Pancreas (tissue), 10 donors: ENCODE data around the gene MAP4K1. TPM values are rescaled to one million over a fixed set of nuclear protein-coding genes. Genes with fewer than 3 reads are reported as not detected.
"Not testable (repeated sequence)": the region's sequence is repeated elsewhere in the genome, so short reads cannot be mapped to it uniquely, and the experiment has no call there.

Experiments
- ATAC-seq, 4 donors: fragments of 200-7000 bp; cut with Tn5 transposase; one replicate each; pipeline versions ENCODE4 v1.8.0 to v1.9.1; 2020; ENCODE audit warnings: mild to moderate bottlenecking in 4 of 4, moderate library complexity in 4 of 4
- DNase-seq, 6 donors: peaks; one replicate each; pipeline ENCODE4 v3.0.0-alpha.2; 2020
- FAIRE-seq: peaks from 2 replicates; lab custom pipeline; 2012; peaks lifted over from hg19 to GRCh38; lab: Jason Lieb, UNC
- H3K27ac ChIP-seq, 4 donors: fragments of 200-600 bp; sonication (generic); 1 replicate in 3 of 4; 2 replicates in 1 of 4; pipeline versions ENCODE4 v1.5.0 to v1.8.0; 2020
- H3K27me3 ChIP-seq, 4 donors: fragments of 200-600 bp; one replicate each; pipeline ENCODE4 v1.8.0; 2021
- H3K36me3 ChIP-seq, 3 donors: fragments of 200-600 bp; sonication (generic) in 1 of 3; one replicate each; pipeline versions ENCODE4 v1.5.0 to v1.8.0; 2020 to 2021
- H3K4me1 ChIP-seq, 3 donors: fragments of 200-600 bp; one replicate each; pipeline ENCODE4 v1.8.0; 2021
- H3K4me3 ChIP-seq, 4 donors: fragments of 200-600 bp; sonication (generic) in 2 of 4; one replicate each; pipeline versions ENCODE4 v1.5.0 to v1.8.0; 2020 to 2021
- H3K9me3 ChIP-seq, 4 donors: fragments of 200-600 bp; one replicate each; pipeline ENCODE4 v1.8.0; 2021
- WGBS, 2 donors: extraction: QIAGEN DNeasy Blood & Tissue Kit; methylation state at CpG; one replicate each; pipeline ENCODE4 v1.1.7; 2013; 5-methylcytosine and 5-hydroxymethylcytosine counted together
- intact Hi-C, 3 donors: fragments of 100-400 bp; cut with DNase I; formaldehyde crosslinking; loops; one replicate each; pipeline versions ENCODE4 v1.11.1 to v1.14.2; 2022
- polyA plus RNA-seq, 2 donors: library from polyadenylated mRNA; stranded (reverse); fragments of 200-250 nt; gene quantifications; one replicate each; pipeline ENCODE4 v1.2.3, GENCODE V29; 2013
- total RNA-seq, 6 donors: library from RNA; stranded (reverse); fragmentation: NEBNext Ultra II Directional in 4 of 6; extraction: Animal tissue kit (Norgen Biotek cat#: 25700) in 4 of 6; gene quantifications; one replicate each; pipeline versions ENCODE4 v1.2.1 to v1.2.4, GENCODE V29; 2021 to 2023
- TF ChIP-seq, protein P1 (sequence below), 4 donors: fragments of 200-600 bp; sonication (generic) in 3 of 4; IDR thresholded peaks; one replicate each; pipeline versions ENCODE4 v1.5.0 to v1.8.0; 2021; ENCODE audit warnings: antibody characterized with exemption in 4 of 4
- donor health status: healthy with polysubstance abuse.
- donor health status: DM: no; HTN: no; CAD: no; lungs with moderate emphysema.
- donor health status: DM: no; HTN: no; CAD: no.
- donor health status: control.
- donor health status: control.
- donor health status: Bipolar disorder and iron deficiency.
- donor health status: DM: yes; HTN: yes; CAD: no.
- donor health status: DM: no; HTN: no; CAD: no.
- donor health status: DM: no; HTN: no; CAD: no.
- donor health status: DM: yes; HTN: yes; CAD: no.

The MAP4K1 gene
- total and polyA plus RNA-seq, 8 donors = 0.79 to 43.4 (median 2.7) TPM

DNA sequence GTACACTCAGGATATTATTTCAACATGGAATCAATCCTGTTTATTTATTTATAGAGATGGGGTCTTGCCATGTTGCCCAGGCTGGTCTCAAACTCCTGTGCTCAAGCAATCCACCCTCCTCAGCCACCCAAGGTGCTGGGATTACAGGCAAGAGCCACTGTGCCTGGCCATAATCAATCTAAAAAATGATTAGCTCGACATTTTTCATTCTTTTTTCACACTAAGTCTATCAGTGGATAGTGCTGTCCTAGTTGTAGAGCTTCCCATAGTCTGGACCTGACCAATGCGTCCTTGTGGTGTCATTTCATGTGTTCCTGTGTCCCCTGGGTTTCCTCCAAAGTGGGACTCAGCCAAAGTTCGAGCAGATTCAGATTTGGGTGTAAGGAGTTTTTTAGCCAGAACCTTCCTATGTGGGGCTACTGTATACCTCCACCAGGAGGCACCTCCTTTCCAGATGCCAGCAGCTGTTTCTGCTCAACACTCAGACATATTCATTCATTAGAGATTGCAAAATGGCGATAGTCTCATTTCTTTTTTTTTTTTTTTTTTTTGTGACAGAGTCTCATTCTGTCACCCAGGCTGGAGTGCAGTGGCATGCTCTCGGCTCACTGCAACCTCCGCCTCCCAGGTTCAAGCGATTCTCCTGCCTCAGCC lies 61.1 kb downstream of the MAP4K1 start:
- no peak overlapping the region for H3K27ac ChIP-seq
- TF ChIP-seq, protein P1, sequence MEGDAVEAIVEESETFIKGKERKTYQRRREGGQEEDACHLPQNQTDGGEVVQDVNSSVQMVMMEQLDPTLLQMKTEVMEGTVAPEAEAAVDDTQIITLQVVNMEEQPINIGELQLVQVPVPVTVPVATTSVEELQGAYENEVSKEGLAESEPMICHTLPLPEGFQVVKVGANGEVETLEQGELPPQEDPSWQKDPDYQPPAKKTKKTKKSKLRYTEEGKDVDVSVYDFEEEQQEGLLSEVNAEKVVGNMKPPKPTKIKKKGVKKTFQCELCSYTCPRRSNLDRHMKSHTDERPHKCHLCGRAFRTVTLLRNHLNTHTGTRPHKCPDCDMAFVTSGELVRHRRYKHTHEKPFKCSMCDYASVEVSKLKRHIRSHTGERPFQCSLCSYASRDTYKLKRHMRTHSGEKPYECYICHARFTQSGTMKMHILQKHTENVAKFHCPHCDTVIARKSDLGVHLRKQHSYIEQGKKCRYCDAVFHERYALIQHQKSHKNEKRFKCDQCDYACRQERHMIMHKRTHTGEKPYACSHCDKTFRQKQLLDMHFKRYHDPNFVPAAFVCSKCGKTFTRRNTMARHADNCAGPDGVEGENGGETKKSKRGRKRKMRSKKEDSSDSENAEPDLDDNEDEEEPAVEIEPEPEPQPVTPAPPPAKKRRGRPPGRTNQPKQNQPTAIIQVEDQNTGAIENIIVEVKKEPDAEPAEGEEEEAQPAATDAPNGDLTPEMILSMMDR (IDR thresholded peaks at IDR 0.05) = no peak
- FAIRE-seq (no peak), ATAC-seq (no peak), DNase-seq (no peak)
- H3K36me3 ChIP-seq = no peaks in the 10 kb centered on the region
- H3K4me1 ChIP-seq = no peaks in the 10 kb centered on the region
- H3K4me3 ChIP-seq = no peak overlapping the region
- no peaks in the 10 kb centered on the region for H3K9me3 ChIP-seq
- no peaks in the 10 kb centered on the region for H3K27me3 ChIP-seq
- intact Hi-C loops = no loop called here
- 58 to 64% methylated on average over 7 of the region's 7 CpGs for WGBS, 2 donors

DNA sequence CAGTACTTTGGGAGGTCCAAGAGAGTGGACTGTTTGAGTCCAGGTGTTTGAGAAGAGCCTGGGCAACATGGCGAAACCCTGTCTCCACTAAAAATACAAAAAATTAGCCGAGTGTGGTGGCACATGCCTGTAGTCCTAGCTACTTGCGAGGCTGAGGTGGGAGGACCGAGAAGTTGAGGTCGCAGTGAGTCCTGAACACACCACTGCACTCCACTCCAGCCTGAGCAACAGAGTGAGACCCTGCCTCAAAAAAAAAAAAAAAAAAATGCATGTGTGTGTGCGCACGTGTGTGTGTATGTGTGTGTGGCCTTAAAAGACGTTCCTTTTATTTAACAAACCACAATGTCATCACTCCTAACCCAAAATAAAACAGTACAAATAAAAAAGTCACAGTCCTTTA lies 62.6 kb downstream of the MAP4K1 start:
- no peaks in the 10 kb centered on the region for H3K9me3 ChIP-seq
- no peaks in the 10 kb centered on the region for H3K27me3 ChIP-seq
- ATAC-seq (no peak), FAIRE-seq (no peak), DNase-seq (no peak)
- H3K27ac ChIP-seq = no peak overlapping the region
- WGBS, 2 donors = 68 to 72% methylated on average over 8 of the region's 8 CpGs
- intact Hi-C loops = no loop called here
- no peak overlapping the region for H3K4me3 ChIP-seq
- H3K4me1 ChIP-seq = no peaks in the 10 kb centered on the region
- no peaks in the 10 kb centered on the region for H3K36me3 ChIP-seq
- TF ChIP-seq, protein P1 (IDR thresholded peaks at IDR 0.05) = no peak

DNA sequence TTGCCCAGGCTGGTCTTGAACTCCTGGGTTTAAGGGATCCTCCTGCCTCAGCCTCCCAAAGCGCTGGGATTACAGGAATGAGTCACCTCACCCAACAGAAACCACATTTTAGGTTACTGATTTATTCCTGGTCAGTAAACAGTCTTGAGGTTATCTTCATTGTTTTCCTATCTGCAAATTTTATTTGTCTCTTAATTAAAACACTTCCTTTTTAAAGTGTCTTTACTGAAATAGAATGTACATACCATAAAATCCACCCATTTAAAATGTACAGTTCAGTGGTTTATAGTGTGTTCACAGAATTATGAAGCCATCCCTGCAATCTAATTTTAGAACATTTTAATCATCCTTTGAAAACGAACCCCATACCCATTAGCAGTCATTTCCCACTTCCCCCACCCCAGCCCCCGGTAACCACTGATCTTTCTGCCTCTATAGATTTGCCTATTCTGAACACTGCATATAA lies 63.0 kb downstream of the MAP4K1 start:
- TF ChIP-seq, protein P1 (IDR thresholded peaks at IDR 0.05) = no peak
- WGBS, 2 donors = 54 to 64% methylated on average over 3 of the region's 3 CpGs
- no peaks in the 10 kb centered on the region for H3K27me3 ChIP-seq
- H3K36me3 ChIP-seq = no peaks in the 10 kb centered on the region
- H3K27ac ChIP-seq = no peak overlapping the region
- intact Hi-C loops = no loop called here
- ATAC-seq = no peak
- H3K4me3 ChIP-seq = no peak overlapping the region
- no peaks in the 10 kb centered on the region for H3K9me3 ChIP-seq
- DNase-seq = no peak
- FAIRE-seq = no peak
- H3K4me1 ChIP-seq = no peaks in the 10 kb centered on the region

DNA sequence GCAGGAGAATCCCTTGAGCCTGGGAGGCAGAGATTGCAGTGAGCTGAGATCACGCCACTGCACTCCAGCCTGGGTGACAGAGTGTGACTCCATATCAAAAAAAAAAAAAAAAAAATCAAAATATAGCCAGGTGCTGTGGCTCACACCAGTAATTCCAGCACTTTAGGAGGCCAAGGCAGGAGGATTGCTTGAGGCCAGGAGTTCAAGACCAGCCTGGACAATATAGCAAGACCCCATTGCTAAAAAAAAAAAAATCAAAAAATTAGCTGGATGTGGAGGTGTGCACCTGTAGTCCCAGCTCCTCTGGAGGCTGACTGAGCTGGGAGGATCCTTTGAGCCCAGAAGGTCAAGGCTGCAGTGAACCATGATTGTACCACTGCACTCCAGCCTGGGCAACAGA lies 64.5 kb downstream of the MAP4K1 start:
- H3K4me3 ChIP-seq, H3K27me3 ChIP-seq, H3K36me3 ChIP-seq, H3K4me1 ChIP-seq, FAIRE-seq, intact Hi-C loops, H3K27ac ChIP-seq, DNase-seq, H3K9me3 ChIP-seq, ATAC-seq: not testable (repeated sequence)
- 92 to 100% methylated on average over 1 of the region's 1 CpG for WGBS, 2 donors

DNA sequence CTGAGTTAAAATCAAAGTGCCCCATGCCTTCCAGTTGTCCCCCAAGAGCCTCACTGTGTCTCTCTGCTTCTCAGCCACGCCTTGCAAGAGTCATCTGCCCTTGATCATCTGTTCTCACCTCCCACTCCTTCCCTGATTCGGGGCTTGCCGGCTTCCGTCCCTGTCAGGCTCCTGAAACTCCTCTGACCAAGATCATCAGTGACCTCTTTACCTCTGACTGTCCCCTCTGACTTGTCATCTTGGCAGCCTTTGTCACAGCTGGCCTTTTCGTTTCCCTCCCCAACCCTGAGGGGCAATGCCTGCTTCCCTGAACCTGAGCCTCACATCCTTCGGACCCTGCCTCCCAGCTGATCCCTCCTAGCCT lies 66.3 kb downstream of the MAP4K1 start:
- TF ChIP-seq, protein P1 (IDR thresholded peaks at IDR 0.05) = no peak
- Histone ChIP-seq H3K4me3 (no peak overlapping the region), H3K9me3 (no peaks in the 10 kb centered on the region), H3K36me3 (no peaks in the 10 kb centered on the region), H3K4me1 (no peaks in the 10 kb centered on the region), H3K27me3 (no peaks in the 10 kb centered on the region), H3K27ac (no peak overlapping the region)
- ATAC-seq = no peak
- no peak for DNase-seq
- WGBS, 2 donors = 66 to 69% methylated on average over 6 of the region's 6 CpGs
- intact Hi-C loops = no loop called here
- FAIRE-seq = no peak
